Activated CD8-positive, alpha-beta memory T cell treated with anti-CD3 and anti-CD28 coated beads for 48 hours (primary cell): ENCODE measurements around the gene TRUB1.

ENCODE experiments used
- DNase-seq, 3 experiments: peaks; one replicate each; pipeline ENCODE4 v3.0.0-alpha.2; 2020; ENCODE audit warnings: low read depth in 2 of 3, low spot score in 2 of 3

The TRUB1 gene

DNA sequence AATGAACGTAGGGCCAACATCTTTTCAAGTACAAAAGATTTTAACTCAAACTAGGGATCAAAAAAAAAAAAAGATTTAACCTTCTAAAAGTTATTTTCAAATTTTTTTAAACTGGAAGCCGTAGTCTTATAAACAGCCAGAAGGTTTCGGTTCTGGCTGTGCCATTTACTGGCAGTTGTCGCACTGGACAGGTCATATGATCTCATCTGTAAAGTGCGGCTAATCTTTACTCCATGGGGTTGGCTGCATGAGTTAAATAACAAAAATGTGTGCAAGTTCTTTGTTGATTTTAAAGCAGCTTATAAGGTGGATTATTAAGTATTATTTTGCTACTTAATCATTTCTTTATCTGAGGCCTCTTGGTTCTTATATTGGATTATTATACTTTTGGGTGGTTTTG lies 36.6 kb downstream of the TRUB1 start:
- DNase-seq, result no peak

GRCh38 chr10:114975091-114975490 lies 37.1 kb downstream of the TRUB1 start:
- no peak for DNase-seq

- no peak for DNase-seq
Measured at GRCh38 chr10:114982989-114983388, 45.0 kb downstream of the TRUB1 start.

DNA sequence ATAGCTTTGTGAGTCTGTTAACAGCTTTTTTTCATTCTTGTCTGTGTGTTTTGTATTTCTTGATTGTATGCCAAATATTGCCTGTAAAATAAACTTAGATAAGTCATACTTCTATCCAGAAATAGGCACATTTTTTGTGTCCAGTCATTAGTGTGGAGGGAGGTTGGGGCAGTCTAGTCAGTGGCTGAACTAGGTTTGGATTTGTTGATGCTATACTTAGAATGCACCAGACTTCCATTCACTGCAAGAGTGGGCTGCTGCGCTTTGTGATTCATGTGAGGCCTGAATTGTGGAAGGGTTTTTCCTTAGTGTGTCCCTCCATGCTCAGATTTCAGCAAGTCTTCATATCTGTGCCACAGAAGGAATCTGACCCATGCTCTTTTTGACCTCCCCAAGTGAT lies 50.0 kb downstream of the TRUB1 start:
- DNase-seq, result no peak

DNA sequence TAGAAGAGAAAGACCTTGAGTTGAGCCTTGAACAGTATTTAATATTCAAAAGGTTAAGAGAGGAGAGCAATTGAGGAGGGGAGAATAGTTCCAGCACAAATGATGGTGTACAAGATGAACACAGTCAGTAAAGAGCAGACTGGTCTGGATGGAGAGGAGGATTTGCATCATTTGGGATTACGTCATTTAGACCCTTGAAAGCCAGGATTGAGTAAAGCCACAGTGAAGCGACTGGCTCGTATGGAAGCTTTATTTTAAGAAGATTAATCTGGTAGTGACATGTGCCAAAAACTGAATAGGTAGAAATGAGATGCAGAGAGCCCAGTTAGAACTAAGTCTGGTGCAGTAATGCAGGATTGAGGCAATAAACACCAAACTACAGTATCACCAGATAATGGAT lies 52.6 kb downstream of the TRUB1 start:
- no peak for DNase-seq

DNA sequence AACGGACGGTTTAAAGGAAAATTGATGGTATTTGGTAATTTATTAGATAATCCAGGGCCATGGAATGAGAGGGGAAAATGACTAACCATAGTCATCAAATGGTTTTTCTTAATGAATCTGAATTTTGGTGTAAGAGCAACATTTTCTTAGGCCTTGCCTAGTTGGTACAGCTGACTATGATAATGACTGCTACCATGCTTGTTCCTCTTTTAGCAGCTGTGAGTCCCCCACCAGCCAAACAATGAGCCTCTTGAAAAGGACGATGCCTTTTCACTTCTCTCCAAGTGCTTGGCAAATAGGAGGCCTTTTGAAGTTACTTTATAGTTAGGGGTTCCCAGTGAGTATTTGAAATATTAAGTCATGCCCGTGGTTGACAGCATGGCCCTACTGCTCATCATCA lies 53.0 kb downstream of the TRUB1 start:
- DNase-seq, result no peak

DNA sequence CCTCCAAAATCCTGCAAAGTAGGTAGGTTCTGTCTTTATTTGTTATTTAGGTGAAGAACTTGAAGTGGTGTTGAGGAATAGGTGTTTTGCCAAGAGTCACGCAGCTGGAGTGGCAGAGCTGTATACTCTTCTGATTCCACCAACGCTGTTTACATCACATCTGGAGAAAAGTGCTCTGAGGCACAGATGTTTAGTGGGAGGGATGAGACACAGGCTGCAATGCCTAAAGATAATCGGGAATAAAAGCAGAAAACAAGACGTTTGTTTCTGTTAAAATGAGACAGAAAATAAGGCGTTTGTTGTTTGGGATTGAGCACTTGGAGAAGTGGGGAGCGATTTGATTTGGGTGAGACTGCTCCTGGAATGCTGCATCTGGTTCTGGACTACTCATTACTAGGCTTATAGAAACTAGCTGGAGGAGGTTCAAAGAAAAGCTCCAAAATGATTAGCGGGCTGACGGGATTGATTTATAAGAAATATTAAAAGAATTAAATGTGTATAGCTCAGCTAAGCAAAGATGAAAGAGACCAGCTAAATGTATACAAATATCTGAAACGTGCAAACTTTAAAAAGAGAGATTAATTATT lies 54.3 kb downstream of the TRUB1 start:
- DNase-seq, result no peak

GRCh38 chr10:114995468-114996247 lies 57.7 kb downstream of the TRUB1 start:
- DNase-seq, result no peak

GRCh38 chr10:114996542-114996941 lies 58.5 kb downstream of the TRUB1 start:
- DNase-seq, result no peak

- DNase-seq, result no peak
Measured at GRCh38 chr10:114998993-114999392, 61.0 kb downstream of the TRUB1 start.

- DNase-seq, result no peak
Measured at GRCh38 chr10:115001506-115002381, 63.7 kb downstream of the TRUB1 start.

- no peak for DNase-seq
Measured at GRCh38 chr10:115003396-115003795, 65.4 kb downstream of the TRUB1 start.

- no peak for DNase-seq
Measured at GRCh38 chr10:115004236-115004862, 66.4 kb downstream of the TRUB1 start.

DNA sequence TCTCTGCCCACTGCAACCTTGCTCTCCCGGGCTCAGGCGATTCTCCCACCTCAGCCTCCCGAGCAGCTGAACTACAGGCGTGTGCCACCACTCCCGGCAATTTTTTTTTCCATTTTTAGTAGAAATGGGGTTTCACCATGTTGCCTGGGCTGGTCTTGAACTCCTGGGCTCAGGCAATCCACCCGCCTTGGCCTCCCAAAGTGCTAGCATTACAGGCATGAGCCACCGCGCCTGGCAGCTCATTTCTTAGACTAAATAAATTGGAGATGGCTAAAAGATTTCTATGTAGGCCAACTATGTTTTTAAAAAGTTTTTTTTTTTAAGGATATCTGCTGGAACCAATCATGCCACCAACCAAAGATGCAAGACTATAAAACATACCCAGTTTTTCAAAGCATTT lies 67.8 kb downstream of the TRUB1 start:
- DNase-seq, result no peak

DNA sequence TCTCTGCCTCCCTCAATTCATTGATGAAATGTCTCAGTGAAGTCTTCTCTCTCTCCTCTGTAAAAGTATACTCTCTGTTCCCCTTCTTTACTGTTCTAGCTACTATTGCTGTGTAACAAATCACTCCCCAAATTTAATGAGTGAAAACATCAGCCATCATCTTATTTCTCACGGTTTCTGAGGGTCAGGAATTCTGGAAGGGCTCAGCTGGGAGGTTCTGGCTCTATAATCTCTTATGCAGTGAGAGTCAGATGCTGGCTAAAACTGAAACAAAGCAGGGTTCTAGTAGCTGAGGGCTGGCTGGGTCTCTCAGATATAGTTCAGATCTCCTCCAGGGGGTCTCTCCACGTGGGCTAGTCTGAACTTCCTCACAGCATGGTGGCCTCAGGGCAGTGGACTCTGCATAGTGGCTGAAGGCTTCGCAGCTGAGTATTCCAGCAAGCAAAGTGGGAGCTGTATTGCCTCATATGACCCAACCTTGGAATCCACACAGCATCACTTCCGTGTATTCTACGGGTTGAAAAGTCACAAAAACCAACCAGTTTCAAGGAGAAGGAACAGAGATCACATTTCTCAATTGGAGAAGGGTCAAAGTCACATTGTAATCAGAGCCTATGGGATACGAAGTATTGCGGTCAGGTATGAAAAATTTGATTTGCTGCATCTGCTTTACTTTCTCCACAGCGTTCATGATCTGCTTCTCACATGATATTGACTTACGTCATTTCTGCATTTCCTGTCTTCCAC lies 80.4 kb downstream of the TRUB1 start:
- no peak for DNase-seq

DNA sequence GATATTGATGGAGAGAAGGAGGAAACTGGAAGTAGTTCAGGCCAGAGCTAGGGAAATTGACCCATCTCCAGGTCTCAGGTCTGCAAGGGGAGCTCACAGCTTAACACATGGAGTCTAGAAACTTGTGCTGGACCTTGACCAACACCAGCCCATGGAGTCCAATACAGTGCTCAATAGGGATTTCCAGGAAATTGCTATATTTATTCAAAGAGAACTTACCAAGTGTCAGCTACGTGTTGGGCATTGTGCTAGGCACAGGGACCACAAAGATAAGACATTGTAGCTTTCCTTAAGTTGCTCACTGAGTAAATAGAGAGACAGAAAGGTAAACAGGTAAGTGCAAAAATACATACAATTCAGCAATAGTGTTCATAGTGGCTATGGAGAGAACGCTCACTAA lies 82.5 kb downstream of the TRUB1 start:
- no peak for DNase-seq

DNA sequence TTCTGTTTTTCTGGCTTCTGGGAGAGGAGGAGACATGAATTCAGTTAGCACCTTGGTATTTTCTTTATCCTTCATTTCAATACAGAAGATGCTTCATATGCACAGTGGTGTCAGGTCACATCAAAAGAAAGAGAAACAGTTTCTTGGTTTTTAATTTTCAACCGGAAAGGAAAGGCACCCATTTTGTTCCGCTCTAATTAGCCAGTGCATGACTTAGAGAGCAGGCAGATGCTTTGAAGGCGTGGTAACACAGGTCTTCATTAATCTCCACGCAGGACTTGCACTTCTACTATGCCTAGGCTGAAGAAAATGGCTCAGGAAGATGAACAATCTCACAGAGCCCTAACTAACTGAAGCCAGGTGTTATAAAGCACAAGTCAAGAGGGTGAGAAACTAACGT lies 84.7 kb downstream of the TRUB1 start:
- DNase-seq, result no peak

GRCh38 chr10:115023715-115024114 lies 85.7 kb downstream of the TRUB1 start:
- no peak for DNase-seq

DNA sequence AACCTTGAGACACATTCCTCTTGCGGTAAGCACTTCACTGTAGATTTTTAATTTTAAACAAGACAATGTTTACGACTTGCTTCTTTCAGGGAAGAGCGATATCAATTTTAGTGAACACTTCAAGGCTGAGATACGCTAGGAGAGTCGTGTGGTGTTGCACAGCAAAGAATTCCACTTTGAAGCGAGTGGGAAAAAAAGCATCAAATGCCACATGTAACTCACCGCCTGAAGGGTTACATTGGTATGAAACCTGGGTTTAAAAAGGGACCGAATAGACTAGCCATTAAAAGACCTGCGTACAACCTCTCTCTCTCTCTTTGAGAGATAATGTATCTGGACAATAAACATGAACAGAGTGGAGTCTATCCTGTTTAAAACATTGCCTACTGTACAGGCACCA lies 86.4 kb downstream of the TRUB1 start:
- DNase-seq, result no peak

DNA sequence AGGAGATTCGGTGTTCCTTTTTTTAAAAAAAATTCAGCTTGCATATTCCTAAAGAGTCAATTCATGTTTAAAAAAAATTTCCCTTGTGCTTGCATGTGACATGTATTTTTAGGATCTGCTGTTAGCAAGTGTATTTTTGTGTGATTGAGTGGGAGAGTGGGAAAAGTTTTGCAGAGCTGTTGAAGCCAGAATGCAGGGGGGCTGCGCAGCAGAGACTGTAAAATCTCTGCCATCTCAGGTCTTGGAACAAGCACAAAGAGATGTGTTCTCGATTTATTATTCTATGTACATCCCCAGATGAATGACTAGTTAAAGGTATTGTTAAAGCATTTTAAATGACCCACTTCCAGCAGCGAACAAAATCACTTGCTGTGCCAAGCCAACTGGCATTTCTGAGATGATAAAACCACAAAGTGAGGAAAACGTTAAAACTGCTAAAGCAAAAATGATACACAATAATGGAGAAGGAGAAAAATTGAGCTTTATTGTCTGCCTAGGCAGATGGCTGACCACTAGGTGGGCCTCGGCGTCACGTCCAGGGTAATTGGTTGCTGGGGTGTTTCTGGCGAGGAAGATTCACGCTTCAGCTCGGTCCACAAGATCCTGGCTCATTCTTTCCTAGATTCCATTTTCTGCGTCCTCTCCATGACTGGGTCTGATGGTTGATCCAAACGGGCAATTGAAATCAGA lies 88.2 kb downstream of the TRUB1 start:
- DNase-seq, result no peak
